RWPE2 (cell line): ENCODE measurements around the gene SFSWAP.
A peak's percentile ranks its signal among the peaks of the same experiment; 100 is the strongest.

ENCODE experiments used
- ATAC-seq: fragments of 200-7000 bp; cut with Tn5 transposase; 3 replicates; pipeline ENCODE4 v1.9.1; 2021; ENCODE audit warnings: low read depth
- DNase-seq: peaks from one replicate; pipeline ENCODE4 v3.0.0-alpha.2; 2020; ENCODE audit warnings: low spot score
- H3K27ac ChIP-seq: fragments of 450-650 bp; 2 replicates; pipeline ENCODE4 v1.5.1; 2017; ENCODE audit warnings: mild to moderate bottlenecking; ENCODE audit not compliant: poor library complexity, severe bottlenecking
- H3K27me3 ChIP-seq: fragments of 250-450 bp; sonication (Bioruptor Pico); 2 replicates; pipeline ENCODE4 v1.5.1; 2021; ENCODE audit warnings: mild to moderate bottlenecking, moderate library complexity; ENCODE audit not compliant: insufficient read depth, poor library complexity, severe bottlenecking
- H3K36me3 ChIP-seq: fragments of 250-450 bp; sonication (Bioruptor Pico); 2 replicates; pipeline ENCODE4 v1.5.1; 2020; ENCODE audit warnings: low read depth, mild to moderate bottlenecking, moderate library complexity
- H3K4me1 ChIP-seq: fragments of 250-450 bp; sonication (Bioruptor Pico); 2 replicates; pipeline ENCODE4 v1.5.1; 2021; ENCODE audit warnings: mild to moderate bottlenecking, moderate library complexity; ENCODE audit not compliant: insufficient read depth, poor library complexity, severe bottlenecking
- H3K4me3 ChIP-seq: fragments of 250-450 bp; sonication (Bioruptor Pico); 2 replicates; pipeline ENCODE4 v1.5.1; 2021; ENCODE audit warnings: mild to moderate bottlenecking, moderate library complexity; ENCODE audit not compliant: severe bottlenecking
- H3K9me3 ChIP-seq: fragments of 250-450 bp; sonication (Bioruptor Pico); 2 replicates; pipeline ENCODE4 v1.5.1; 2021; ENCODE audit warnings: mild to moderate bottlenecking, moderate library complexity; ENCODE audit not compliant: severe bottlenecking
- TF ChIP-seq, protein P1 (sequence below): fragments of 450-650 bp; IDR thresholded peaks from one replicate; pipeline ENCODE4 v1.5.1; 2017; ENCODE audit warnings: mild to moderate bottlenecking, moderate library complexity; ENCODE audit not compliant: poor library complexity, severe bottlenecking

SFSWAP gene

GRCh38 chr12:131694116-131694838, 16.6 kb upstream of the SFSWAP start:
- TF ChIP-seq, protein P1, sequence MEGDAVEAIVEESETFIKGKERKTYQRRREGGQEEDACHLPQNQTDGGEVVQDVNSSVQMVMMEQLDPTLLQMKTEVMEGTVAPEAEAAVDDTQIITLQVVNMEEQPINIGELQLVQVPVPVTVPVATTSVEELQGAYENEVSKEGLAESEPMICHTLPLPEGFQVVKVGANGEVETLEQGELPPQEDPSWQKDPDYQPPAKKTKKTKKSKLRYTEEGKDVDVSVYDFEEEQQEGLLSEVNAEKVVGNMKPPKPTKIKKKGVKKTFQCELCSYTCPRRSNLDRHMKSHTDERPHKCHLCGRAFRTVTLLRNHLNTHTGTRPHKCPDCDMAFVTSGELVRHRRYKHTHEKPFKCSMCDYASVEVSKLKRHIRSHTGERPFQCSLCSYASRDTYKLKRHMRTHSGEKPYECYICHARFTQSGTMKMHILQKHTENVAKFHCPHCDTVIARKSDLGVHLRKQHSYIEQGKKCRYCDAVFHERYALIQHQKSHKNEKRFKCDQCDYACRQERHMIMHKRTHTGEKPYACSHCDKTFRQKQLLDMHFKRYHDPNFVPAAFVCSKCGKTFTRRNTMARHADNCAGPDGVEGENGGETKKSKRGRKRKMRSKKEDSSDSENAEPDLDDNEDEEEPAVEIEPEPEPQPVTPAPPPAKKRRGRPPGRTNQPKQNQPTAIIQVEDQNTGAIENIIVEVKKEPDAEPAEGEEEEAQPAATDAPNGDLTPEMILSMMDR = no peak
- H3K27me3 ChIP-seq = no peaks in the 10 kb centered on the region
- DNase-seq = no peak
- H3K36me3 ChIP-seq = no peaks in the 10 kb centered on the region
- H3K4me3 ChIP-seq = no peak overlapping the region
- H3K4me1 ChIP-seq = no peaks in the 10 kb centered on the region
- ATAC-seq = no peak
- no peak overlapping the region for H3K27ac ChIP-seq
- H3K9me3 ChIP-seq = no peaks in the 10 kb centered on the region

GRCh38 chr12:131695968-131696367, 14.9 kb upstream of the SFSWAP start:
- ATAC-seq (no peak), DNase-seq (no peak)
- H3K27ac ChIP-seq = no peak overlapping the region
- no peak overlapping the region for H3K4me3 ChIP-seq
- TF ChIP-seq, protein P1 = no peak
- H3K27me3 ChIP-seq = no peaks in the 10 kb centered on the region
- no peaks in the 10 kb centered on the region for H3K4me1 ChIP-seq
- H3K9me3 ChIP-seq = no peaks in the 10 kb centered on the region
- no peaks in the 10 kb centered on the region for H3K36me3 ChIP-seq

GRCh38 chr12:131698286-131698685, 12.6 kb upstream of the SFSWAP start:
- Histone ChIP-seq H3K4me3 (no peak overlapping the region), H3K27me3 (no peaks in the 10 kb centered on the region), H3K27ac (no peak overlapping the region), H3K4me1 (no peaks in the 10 kb centered on the region), H3K9me3 (no peaks in the 10 kb centered on the region), H3K36me3 (no peaks in the 10 kb centered on the region)
- no peak for DNase-seq
- no peak for ATAC-seq
- TF ChIP-seq, protein P1 = no peak

GRCh38 chr12:131699434-131699833, 11.5 kb upstream of the SFSWAP start:
- H3K27me3 ChIP-seq = no peaks in the 10 kb centered on the region
- H3K36me3 ChIP-seq = no peaks in the 10 kb centered on the region
- H3K9me3 ChIP-seq = no peaks in the 10 kb centered on the region
- no peak overlapping the region for H3K27ac ChIP-seq
- ATAC-seq = peak; percentile 65; the same call in 2 of the 3 replicates
- no peaks in the 10 kb centered on the region for H3K4me1 ChIP-seq
- no peak overlapping the region for H3K4me3 ChIP-seq
- TF ChIP-seq, protein P1 = no peak
- no peak for DNase-seq

DNA sequence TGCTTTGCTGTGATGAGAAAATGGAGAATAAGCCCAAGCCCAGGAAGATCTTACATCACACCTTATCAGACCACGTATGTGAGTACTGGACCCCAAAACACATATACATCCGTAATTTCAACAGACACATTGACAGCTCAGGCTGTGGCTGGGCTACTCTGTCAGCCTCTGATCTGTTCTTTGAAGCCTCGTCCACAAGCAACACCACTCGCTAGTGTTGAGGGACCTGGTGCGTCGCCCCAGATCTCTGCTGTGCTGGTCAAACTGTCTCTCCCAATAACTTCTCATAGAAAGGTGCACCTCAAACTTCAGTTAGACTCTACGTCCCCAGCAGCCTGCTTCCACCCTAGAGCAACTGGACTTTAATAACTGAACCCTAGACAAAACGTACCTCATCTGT, 10.6 kb upstream of the SFSWAP start:
- ATAC-seq = no peak
- H3K27ac ChIP-seq = no peak overlapping the region
- H3K36me3 ChIP-seq = no peaks in the 10 kb centered on the region
- no peak overlapping the region for H3K4me3 ChIP-seq
- no peaks in the 10 kb centered on the region for H3K9me3 ChIP-seq
- no peaks in the 10 kb centered on the region for H3K4me1 ChIP-seq
- TF ChIP-seq, protein P1 = no peak
- DNase-seq = no peak
- no peaks in the 10 kb centered on the region for H3K27me3 ChIP-seq
